Rectal smooth muscle tissue (tissue), 1 donor: ENCODE data around the gene LYSMD3.

ENCODE experiments used
- H3K27ac ChIP-seq: one replicate; pipeline ENCODE4 v1.7.0; 2013; ENCODE audit warnings: low read depth, low read length, inconsistent platforms
- H3K27me3 ChIP-seq: one replicate; pipeline ENCODE4 v1.7.0; 2013; ENCODE audit warnings: low read length; ENCODE audit not compliant: control insufficient read depth, insufficient read depth
- H3K36me3 ChIP-seq: one replicate; pipeline ENCODE4 v1.7.0; 2013; ENCODE audit warnings: low read length; ENCODE audit not compliant: control insufficient read depth, insufficient read depth
- H3K4me1 ChIP-seq: one replicate; pipeline ENCODE4 v1.7.0; 2013; ENCODE audit warnings: low read length; ENCODE audit not compliant: control insufficient read depth, insufficient read depth
- H3K4me3 ChIP-seq: one replicate; pipeline ENCODE4 v1.7.0; 2013; ENCODE audit warnings: low read length
- H3K9ac ChIP-seq: one replicate; pipeline ENCODE4 v1.7.0; 2013; ENCODE audit warnings: low read length

The LYSMD3 gene

GRCh38 chr5:90545511-90545910 lies 16.1 kb upstream of the LYSMD3 start:
- no peaks in the 10 kb centered on the region for H3K27me3 ChIP-seq
- no peak overlapping the region for H3K9ac ChIP-seq
- H3K4me3 ChIP-seq, result no peak overlapping the region
- H3K36me3 ChIP-seq, result no peaks in the 10 kb centered on the region
- H3K4me1 ChIP-seq, result no peaks in the 10 kb centered on the region
- no peak overlapping the region for H3K27ac ChIP-seq

GRCh38 chr5:90542827-90543519 lies 13.6 kb upstream of the LYSMD3 start:
- Histone ChIP-seq H3K27me3 (no peaks in the 10 kb centered on the region), H3K4me3 (no peak overlapping the region), H3K9ac (no peak overlapping the region), H3K36me3 (no peaks in the 10 kb centered on the region), H3K27ac (no peak overlapping the region), H3K4me1 (no peaks in the 10 kb centered on the region)

- Histone ChIP-seq H3K9ac (no peak overlapping the region), H3K4me1 (peaks cover 4% of the 10 kb centered on the region), H3K4me3 (no peak overlapping the region), H3K27me3 (no peaks in the 10 kb centered on the region), H3K27ac (no peak overlapping the region), H3K36me3 (no peaks in the 10 kb centered on the region)
Observed at GRCh38 chr5:90534922-90535321, 5.5 kb upstream of the LYSMD3 start.

- no peaks in the 10 kb centered on the region for H3K36me3 ChIP-seq
- H3K9ac ChIP-seq, result no peak overlapping the region
- no peak overlapping the region for H3K4me3 ChIP-seq
- no peaks in the 10 kb centered on the region for H3K27me3 ChIP-seq
- no peak overlapping the region for H3K27ac ChIP-seq
- H3K4me1 ChIP-seq, result peaks cover 4% of the 10 kb centered on the region
Observed at GRCh38 chr5:90533794-90534193, 4.4 kb upstream of the LYSMD3 start.

- no peak overlapping the region for H3K9ac ChIP-seq
- peak overlapping the region; percentile 85 for H3K4me3 ChIP-seq
Observed at GRCh38 chr5:90530736-90531487, 1.5 kb upstream of the LYSMD3 start.

GRCh38 chr5:90529939-90530677 lies 724 bp upstream of the LYSMD3 start:
- Histone ChIP-seq H3K9ac (peak overlapping the region; percentile 2), H3K27me3 (no peaks in the 10 kb centered on the region), H3K27ac (peak overlapping the region; percentile 58), H3K36me3 (no peaks in the 10 kb centered on the region), H3K4me1 (peaks cover 7% of the 10 kb centered on the region), H3K4me3 (peak overlapping the region; percentile 85)

More at GRCh38 chr5:90530736-90531487, 1.5 kb upstream of the LYSMD3 start:
- Histone ChIP-seq H3K27me3 (no peaks in the 10 kb centered on the region), H3K4me1 (peaks cover 7% of the 10 kb centered on the region), H3K36me3 (no peaks in the 10 kb centered on the region), H3K27ac (no peak overlapping the region)

GRCh38 chr5:90528601-90529193 lies 687 bp downstream of the LYSMD3 start:
- peak overlapping the region; percentile 82 for H3K4me3 ChIP-seq
- H3K4me1 ChIP-seq, result peaks cover 7% of the 10 kb centered on the region
- peak overlapping the region; percentile 92 for H3K27ac ChIP-seq
- H3K36me3 ChIP-seq, result no peaks in the 10 kb centered on the region
- H3K27me3 ChIP-seq, result no peaks in the 10 kb centered on the region
- H3K9ac ChIP-seq, result peak overlapping the region; percentile 98

GRCh38 chr5:90519081-90519480 lies 10.3 kb downstream of the LYSMD3 start:
- no peak overlapping the region for H3K9ac ChIP-seq
- H3K4me3 ChIP-seq, result no peak overlapping the region
- H3K36me3 ChIP-seq, result no peaks in the 10 kb centered on the region
- no peaks in the 10 kb centered on the region for H3K4me1 ChIP-seq
- no peaks in the 10 kb centered on the region for H3K27me3 ChIP-seq
- no peak overlapping the region for H3K27ac ChIP-seq

GRCh38 chr5:90518661-90519060 lies 10.7 kb downstream of the LYSMD3 start:
- H3K27me3 ChIP-seq, result no peaks in the 10 kb centered on the region
- H3K4me1 ChIP-seq, result no peaks in the 10 kb centered on the region
- H3K27ac ChIP-seq, result no peak overlapping the region
- H3K36me3 ChIP-seq, result no peaks in the 10 kb centered on the region
- no peak overlapping the region for H3K4me3 ChIP-seq
- H3K9ac ChIP-seq, result no peak overlapping the region

- Histone ChIP-seq H3K4me1 (no peaks in the 10 kb centered on the region), H3K4me3 (no peak overlapping the region), H3K36me3 (no peaks in the 10 kb centered on the region), H3K27ac (no peak overlapping the region), H3K9ac (no peak overlapping the region), H3K27me3 (no peaks in the 10 kb centered on the region)
Observed at GRCh38 chr5:90514520-90514919, 14.9 kb downstream of the LYSMD3 start.

- Histone ChIP-seq H3K27ac (no peak overlapping the region), H3K4me3 (no peak overlapping the region), H3K4me1 (no peaks in the 10 kb centered on the region), H3K36me3 (no peaks in the 10 kb centered on the region), H3K9ac (no peak overlapping the region), H3K27me3 (no peaks in the 10 kb centered on the region)
Observed at GRCh38 chr5:90510438-90510837, 18.9 kb downstream of the LYSMD3 start.

GRCh38 chr5:90506221-90506620 lies 23.2 kb downstream of the LYSMD3 start:
- H3K36me3 ChIP-seq, result no peaks in the 10 kb centered on the region
- H3K4me3 ChIP-seq, result no peak overlapping the region
- H3K4me1 ChIP-seq, result no peaks in the 10 kb centered on the region
- no peaks in the 10 kb centered on the region for H3K27me3 ChIP-seq
- no peak overlapping the region for H3K27ac ChIP-seq
- no peak overlapping the region for H3K9ac ChIP-seq
